Transverse colon (tissue), 4 donors: ENCODE measurements around the gene SLC30A5. TPM values are rescaled to one million over a fixed set of nuclear protein-coding genes. Genes with fewer than 3 reads are reported as not detected.
"Not testable (repeated sequence)": the region's sequence is repeated elsewhere in the genome, so short reads cannot be mapped to it uniquely, and the experiment has no call there.

Experiments used
- DNase-seq: peaks from one replicate; pipeline ENCODE4 v3.0.0-alpha.2; 2019
- H3K27ac ChIP-seq, 4 donors: fragments of 200-600 bp; sonication (generic); 2 replicates each; pipeline ENCODE4 v1.5.1; 2016 to 2018; ENCODE audit warnings: inconsistent platforms in 4 of 4
- H3K27me3 ChIP-seq: fragments of 200-600 bp; sonication (generic); 2 replicates; pipeline ENCODE4 v1.5.1; 2017; ENCODE audit warnings: inconsistent platforms
- H3K36me3 ChIP-seq, 4 donors: fragments of 200-600 bp; sonication (generic); 2 replicates each; pipeline ENCODE4 v1.5.1; 2017 to 2019; ENCODE audit warnings: inconsistent platforms in 4 of 4
- H3K4me1 ChIP-seq, 4 donors: fragments of 200-600 bp; sonication (generic); 2 replicates each; pipeline ENCODE4 v1.5.1; 2017 to 2020; ENCODE audit warnings: inconsistent platforms in 4 of 4
- H3K4me3 ChIP-seq, 4 donors: fragments of 200-600 bp; sonication (generic); 1 replicate in 1 of 4; 2 replicates in 3 of 4; pipeline versions ENCODE4 v1.5.1 to v1.6.1; 2017 to 2019; ENCODE audit warnings: inconsistent platforms in 4 of 4
- H3K9me3 ChIP-seq, 2 donors: fragments of 200-600 bp; sonication (generic); 2 replicates each; pipeline ENCODE4 v1.5.1; 2017 to 2019; ENCODE audit warnings: inconsistent platforms in 2 of 2
- CTCF ChIP-seq, 5 experiments: fragments of 200-600 bp in 3 of 5; fragments of 450-650 bp in 2 of 5; sonication (generic) in 3 of 5; IDR thresholded peaks; 1 replicate in 2 of 5; 2 replicates in 3 of 5; pipeline ENCODE4 v1.5.1; 2016 to 2017; ENCODE audit warnings: antibody characterized with exemption in 5 of 5, inconsistent platforms in 3 of 5, mild to moderate bottlenecking in 2 of 5, moderate library complexity in 1 of 5
- EP300 ChIP-seq: sonication (generic); formaldehyde crosslinking; IDR thresholded peaks from one replicate; pipeline ENCODE4 v1.6.1; 2017; ENCODE audit warnings: antibody characterized with exemption, low read depth
- POLR2A ChIP-seq: fragments of 450-650 bp; IDR thresholded peaks from one replicate; pipeline ENCODE4 v1.6.1; 2016; ENCODE audit warnings: antibody characterized with exemption, mild to moderate bottlenecking, moderate library complexity
- POLR2AphosphoS5 ChIP-seq, 3 donors: sonication (generic); formaldehyde crosslinking; IDR thresholded peaks; one replicate each; pipeline ENCODE4 v1.6.1; 2016; ENCODE audit warnings: antibody characterized with exemption in 3 of 3
- WGBS, 2 donors: methylation state at CpG; one replicate each; pipeline ENCODE4 v1.1.5; 2018; ENCODE audit warnings: low coverage in 1 of 2; 5-methylcytosine and 5-hydroxymethylcytosine counted together
- in situ Hi-C, 4 donors: fragments of 200-750 bp; cut with MboI; loops; one replicate each; pipeline versions ENCODE4 v1.15.0 to v1.15.1; 2017; ENCODE audit warnings: low sequenced_read_pairs in 3 of 4, low pct_ligation_motif_present in 1 of 4, low pct_unique_long_range_greater_than_20kb in 1 of 4
- intact Hi-C: fragments of 100-400 bp; cut with DNase I; formaldehyde crosslinking; loops from one replicate; pipeline ENCODE4 v1.15.1; 2023; ENCODE audit warnings: low total_unique reads
- total RNA-seq, 4 donors: library from RNA; depleted of rRNA; stranded (reverse); fragments of >200 nt; gene quantifications; one replicate each; pipeline ENCODE4 v1.1.0, GENCODE V29; 2016

Gene SLC30A5
- total RNA-seq, 4 donors from 2014 or later, result 22.3 to 69.9 (median 41.9) TPM

GRCh38 chr5:69136293-69136692, 42.5 kb downstream of the SLC30A5 start:
- no peak for TF ChIP-seq EP300
- no peak for TF ChIP-seq CTCF (IDR thresholded peaks at IDR 0.05)
- TF ChIP-seq POLR2AphosphoS5 (IDR thresholded peaks at IDR 0.05), result no peak
- no peak for TF ChIP-seq POLR2A
- Histone ChIP-seq H3K4me3 (no peak overlapping the region), H3K36me3 (no peaks in the 10 kb centered on the region), H3K27me3 (no peaks in the 10 kb centered on the region), H3K27ac (no peak overlapping the region), H3K9me3 (peaks cover 8% of the 10 kb centered on the region in 2 donors), H3K4me1 (no peaks in the 10 kb centered on the region)
- 77 to 78% methylated on average over 1 to 3 of the region's 3 CpGs for WGBS, 2 donors
- in situ Hi-C loops, result no loop called here
- DNase-seq, result no peak
- intact Hi-C loops, result no loop called here

GRCh38 chr5:69137208-69137607, 43.4 kb downstream of the SLC30A5 start:
- H3K27ac ChIP-seq, DNase-seq, H3K4me3 ChIP-seq, intact Hi-C loops, H3K36me3 ChIP-seq, H3K4me1 ChIP-seq, H3K9me3 ChIP-seq, H3K27me3 ChIP-seq, in situ Hi-C loops: not testable (repeated sequence)
- 100% methylated on average over 1 of the region's 1 CpG for WGBS, 2 donors

- Histone ChIP-seq H3K27ac (no peak overlapping the region), H3K4me1 (no peaks in the 10 kb centered on the region), H3K9me3 (peaks cover 8 to 9% of the 10 kb centered on the region in 2 donors), H3K36me3 (no peaks in the 10 kb centered on the region), H3K4me3 (no peak overlapping the region), H3K27me3 (no peaks in the 10 kb centered on the region)
- in situ Hi-C loops, result no loop called here
- WGBS, 2 donors, result 97 to 100% methylated on average over 5 of the region's 5 CpGs
- intact Hi-C loops, result no loop called here
- DNase-seq, result no peak
- no peak for TF ChIP-seq POLR2A
These were observed 44.0 kb downstream of the SLC30A5 start for GRCh38 chr5:69137807-69138206.

- 88 to 89% methylated on average over 1 of the region's 1 CpG for WGBS, 2 donors
- no peaks in the 10 kb centered on the region for H3K4me1 ChIP-seq
- peaks cover 8 to 9% of the 10 kb centered on the region in 2 donors for H3K9me3 ChIP-seq
- no peaks in the 10 kb centered on the region for H3K36me3 ChIP-seq
- no peaks in the 10 kb centered on the region for H3K27me3 ChIP-seq
- H3K27ac ChIP-seq, result no peak overlapping the region
- H3K4me3 ChIP-seq, result no peak overlapping the region
- no peak for DNase-seq
- TF ChIP-seq POLR2A (no peak), EP300 (no peak), POLR2AphosphoS5 (IDR thresholded peaks at IDR 0.05) (no peak), CTCF (IDR thresholded peaks at IDR 0.05) (no peak)
- intact Hi-C loops (no loop called here), in situ Hi-C loops (no loop called here)
These were observed 45.0 kb downstream of the SLC30A5 start for GRCh38 chr5:69138766-69139165.

- 92 to 100% methylated on average over 1 to 4 of the region's 4 CpGs for WGBS, 2 donors
- H3K27me3 ChIP-seq, H3K4me1 ChIP-seq, H3K36me3 ChIP-seq, DNase-seq, in situ Hi-C loops, H3K4me3 ChIP-seq, H3K9me3 ChIP-seq, H3K27ac ChIP-seq, intact Hi-C loops: not testable (repeated sequence)
These were observed 46.4 kb downstream of the SLC30A5 start for GRCh38 chr5:69140239-69140638.

GRCh38 chr5:69140827-69141226, 47.0 kb downstream of the SLC30A5 start:
- no peak for DNase-seq
- peaks cover 8 to 9% of the 10 kb centered on the region in 2 donors for H3K9me3 ChIP-seq
- TF ChIP-seq CTCF (IDR thresholded peaks at IDR 0.05) (no peak), POLR2A (no peak), POLR2AphosphoS5 (IDR thresholded peaks at IDR 0.05) (no peak), EP300 (no peak)
- no peaks in the 10 kb centered on the region for H3K4me1 ChIP-seq
- no peaks in the 10 kb centered on the region for H3K36me3 ChIP-seq
- no peaks in the 10 kb centered on the region for H3K27me3 ChIP-seq
- in situ Hi-C loops, result no loop called here
- 89 to 90% methylated on average over 1 of the region's 1 CpG for WGBS, 2 donors
- no peak overlapping the region for H3K27ac ChIP-seq
- intact Hi-C loops, result no loop called here
- H3K4me3 ChIP-seq, result no peak overlapping the region

GRCh38 chr5:69148576-69148975, 54.8 kb downstream of the SLC30A5 start:
- 89 to 96% methylated on average over 6 to 7 of the region's 7 CpGs for WGBS, 2 donors
- H3K27ac ChIP-seq, DNase-seq, H3K4me3 ChIP-seq, H3K27me3 ChIP-seq, H3K4me1 ChIP-seq, in situ Hi-C loops, H3K9me3 ChIP-seq, intact Hi-C loops, H3K36me3 ChIP-seq: not testable (repeated sequence)
